K562 (cell line): Measurements from ENCODE around the gene ABR.

Experiments used
- ARID2 ChIP-seq: fragments of 450-650 bp; IDR thresholded peaks from 2 replicates; pipeline ENCODE4 v1.6.1; 2017; ENCODE audit warnings: antibody characterized with exemption, mild to moderate bottlenecking
- FOSL1 ChIP-seq: fragments of 200-800 bp; sonication (Bioruptor generic); conservative IDR thresholded peaks from 2 replicates; pipeline ENCODE4 v1.6.1; 2016; ENCODE audit warnings: missing genetic modification characterization, missing compliant biosample characterization

DNA sequence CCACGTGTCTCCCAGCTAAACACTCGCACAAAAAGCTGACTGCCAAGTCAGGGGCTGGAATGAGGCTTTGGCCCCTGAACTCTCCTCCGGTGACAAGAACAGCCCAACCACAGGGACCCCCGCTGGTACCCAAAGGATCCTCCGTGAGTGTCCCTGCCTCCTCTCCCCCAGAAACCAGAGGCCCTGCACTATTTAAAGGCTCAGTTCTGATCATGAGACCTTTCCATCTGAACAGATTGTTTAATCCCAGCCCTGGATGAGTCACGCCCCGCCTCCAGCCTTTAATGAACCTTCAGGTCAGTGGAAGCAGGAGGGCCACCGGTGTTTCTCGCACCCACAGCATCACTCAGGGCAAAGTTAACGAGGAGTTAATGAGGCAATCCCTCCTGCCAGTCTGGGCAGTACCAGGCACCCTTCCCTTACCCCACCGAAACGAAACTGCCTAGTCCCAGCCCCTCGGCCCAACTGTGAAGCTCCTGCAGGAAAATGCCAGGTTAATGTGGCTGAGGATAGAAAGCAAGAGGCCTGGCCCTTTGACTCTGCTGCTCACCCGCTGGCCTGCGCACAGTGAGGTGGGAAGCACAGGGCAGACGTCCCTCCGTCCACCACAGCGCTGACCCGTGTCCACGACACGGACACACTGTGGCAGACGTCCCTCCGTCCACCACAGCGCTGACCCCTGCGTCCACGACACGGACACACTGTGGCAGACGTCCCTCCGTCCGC, 150.4 kb downstream of the ABR start:
- TF ChIP-seq FOSL1, result no peak
- TF ChIP-seq ARID2, result no peak
